Body of pancreas (tissue), 4 donors: ENCODE data around the gene TBC1D8B. TPM values are rescaled to one million over a fixed set of nuclear protein-coding genes. Genes with fewer than 3 reads are reported as not detected.
A peak's percentile ranks its signal among the peaks of the same experiment; 100 is the strongest.

Experiments
- ATAC-seq: fragments of 150-250 bp; one replicate; pipeline ENCODE4 v1.9.1; 2016
- DNase-seq, 4 donors: peaks; one replicate each; pipeline ENCODE4 v3.0.0-alpha.2; 2019
- H3K27ac ChIP-seq, 4 donors: fragments of 200-600 bp; sonication (generic); 1 replicate in 3 of 4; 2 replicates in 1 of 4; pipeline versions ENCODE4 v1.5.1 to v1.6.1; 2016 to 2019; ENCODE audit warnings: mild to moderate bottlenecking in 1 of 4, mixed read lengths in 1 of 4, moderate library complexity in 1 of 4
- H3K27me3 ChIP-seq, 2 donors: fragments of 200-600 bp; sonication (generic); one replicate each; pipeline ENCODE4 v1.6.0; 2016; ENCODE audit warnings: mild to moderate bottlenecking in 1 of 2
- H3K36me3 ChIP-seq, 2 donors: fragments of 200-600 bp; sonication (generic); replicated peaks in 1 of 2; 2 replicates each; pipeline ENCODE4 v1.5.1; 2016; ENCODE audit warnings: low read depth in 2 of 2; ENCODE audit not compliant: insufficient read depth in 1 of 2
- H3K4me1 ChIP-seq: fragments of 200-600 bp; sonication (generic); one replicate; pipeline ENCODE4 v1.6.0; 2016
- H3K4me3 ChIP-seq, 2 donors: fragments of 200-600 bp; sonication (generic); 1 replicate in 1 of 2; 2 replicates in 1 of 2; pipeline ENCODE4 v1.5.1; 2016 to 2019
- H3K9me3 ChIP-seq, 3 donors: fragments of 200-600 bp; sonication (generic); 1 replicate in 2 of 3; 2 replicates in 1 of 3; pipeline ENCODE4 v1.5.1; 2016
- CTCF ChIP-seq, 7 experiments: fragments of 450-650 bp in 4 of 7; fragments of 200-600 bp in 3 of 7; sonication (generic) in 3 of 7; IDR thresholded peaks; one replicate each; pipeline ENCODE4 v1.5.1; 2016 to 2019; ENCODE audit warnings: antibody characterized with exemption in 7 of 7
- POLR2A ChIP-seq, 3 donors: fragments of 450-650 bp; IDR thresholded peaks; one replicate each; pipeline ENCODE4 v1.6.1; 2016; ENCODE audit warnings: antibody characterized with exemption in 3 of 3, mild to moderate bottlenecking in 2 of 3
- WGBS, 2 donors: methylation state at CpG; one replicate each; pipeline ENCODE4 v1.1.5; 2017; 5-methylcytosine and 5-hydroxymethylcytosine counted together
- intact Hi-C: fragments of 100-400 bp; cut with DNase I; formaldehyde crosslinking; loops from one replicate; pipeline ENCODE4 v1.15.1; 2023
- total RNA-seq, 2 donors: library from RNA; depleted of rRNA; stranded (reverse); fragments of >200 nt; gene quantifications; one replicate each; pipeline ENCODE4 v1.1.0, GENCODE V29; 2016

The TBC1D8B gene
- total RNA-seq, 2 donors from 2014 or later, result 10.6 to 14.5 TPM

GRCh38 chrX:106901781-106902219, 99.3 kb downstream of the TBC1D8B start:
- H3K27ac ChIP-seq, result no peak overlapping the region
- intact Hi-C loops, result no loop called here
- ATAC-seq (no peak), DNase-seq (no peak)
- WGBS, 2 donors, result 87% methylated on average over 2 of the region's 4 CpGs; no CpG with 5 or more reads in 1 of the 2 donors
- H3K27me3 ChIP-seq, result no peaks in the 10 kb centered on the region
- H3K36me3 ChIP-seq, result no peaks in the 10 kb centered on the region
- H3K4me3 ChIP-seq, result no peak overlapping the region
- no peaks in the 10 kb centered on the region for H3K9me3 ChIP-seq
- H3K4me1 ChIP-seq, result peaks cover 34% of the 10 kb centered on the region
- TF ChIP-seq POLR2A (IDR thresholded peaks at IDR 0.05) (no peak), CTCF (IDR thresholded peaks at IDR 0.05) (no peak)

GRCh38 chrX:106902684-106903083, 100.2 kb downstream of the TBC1D8B start:
- DNase-seq (no peak), ATAC-seq (no peak)
- Histone ChIP-seq H3K4me1 (peaks cover 34% of the 10 kb centered on the region), H3K27ac (no peak overlapping the region), H3K9me3 (no peaks in the 10 kb centered on the region), H3K4me3 (no peak overlapping the region), H3K36me3 (no peaks in the 10 kb centered on the region), H3K27me3 (no peaks in the 10 kb centered on the region)
- TF ChIP-seq POLR2A (IDR thresholded peaks at IDR 0.05) (no peak), CTCF (IDR thresholded peaks at IDR 0.05) (no peak)
- intact Hi-C loops, result no loop called here
- whole genome bisulfite sequencing, 2 donors, result 68 to 100% methylated on average over 2 of the region's 2 CpGs

GRCh38 chrX:106903291-106903824, 100.9 kb downstream of the TBC1D8B start, which contains the start of gene RIPPLY1:
RIPPLY1 (minus strand) TSS chrX:106903341; CDS start chrX:106903287, 54 bp downstream.
- Histone ChIP-seq H3K9me3 (no peaks in the 10 kb centered on the region), H3K27me3 (no peaks in the 10 kb centered on the region), H3K4me3 (no peak within 1 kb of the TSS), H3K4me1 (peaks cover 33% of the 10 kb centered on the region), H3K36me3 (no peaks in the 10 kb centered on the region), H3K27ac (no peak within 1 kb of the TSS)
- DNase-seq, result no peak
- no peak for ATAC-seq
- no peak for TF ChIP-seq CTCF (IDR thresholded peaks at IDR 0.05)
- no peak for TF ChIP-seq POLR2A (IDR thresholded peaks at IDR 0.05)
- intact Hi-C loops, result no loop called here
- 88 to 100% methylated on average over 1 of the region's 1 CpG for WGBS, 2 donors

- intact Hi-C loops, result no loop called here
- no peak overlapping the region for H3K27ac ChIP-seq
- TF ChIP-seq CTCF (IDR thresholded peaks at IDR 0.05), result no peak
- TF ChIP-seq POLR2A (IDR thresholded peaks at IDR 0.05), result no peak
- H3K27me3 ChIP-seq, result no peaks in the 10 kb centered on the region
- ATAC-seq (no peak), DNase-seq (peak in 1 of 4 donors; percentile 25)
- 75 to 80% methylated on average over 1 to 4 of the region's 5 CpGs for WGBS, 2 donors
- peaks cover 26% of the 10 kb centered on the region for H3K4me1 ChIP-seq
- no peaks in the 10 kb centered on the region for H3K36me3 ChIP-seq
- no peak overlapping the region for H3K4me3 ChIP-seq
- H3K9me3 ChIP-seq, result no peaks in the 10 kb centered on the region
Measured at GRCh38 chrX:106903856-106904528, 101.5 kb downstream of the TBC1D8B start.
